Fibroblast of pulmonary artery (primary cell): ENCODE results near the gene KYAT1.

Experiments used
- DNase-seq: peaks from one replicate; pipeline ENCODE4 v3.0.0-alpha.2; 2010; ENCODE audit warnings: low read depth
- H3K4me3 ChIP-seq: replicated peaks from 2 replicates; pipeline ENCODE4 v1.5.1; 2011; ENCODE audit warnings: low read depth, mild to moderate bottlenecking, control low read depth, low read length, moderate library complexity
- TF ChIP-seq, protein P1 (sequence below): IDR thresholded peaks from 2 replicates; pipeline ENCODE4 v1.5.1; 2011; ENCODE audit warnings: mild to moderate bottlenecking, control low read depth, low read length, inconsistent platforms; ENCODE audit errors: missing control alignments

KYAT1 gene

DNA sequence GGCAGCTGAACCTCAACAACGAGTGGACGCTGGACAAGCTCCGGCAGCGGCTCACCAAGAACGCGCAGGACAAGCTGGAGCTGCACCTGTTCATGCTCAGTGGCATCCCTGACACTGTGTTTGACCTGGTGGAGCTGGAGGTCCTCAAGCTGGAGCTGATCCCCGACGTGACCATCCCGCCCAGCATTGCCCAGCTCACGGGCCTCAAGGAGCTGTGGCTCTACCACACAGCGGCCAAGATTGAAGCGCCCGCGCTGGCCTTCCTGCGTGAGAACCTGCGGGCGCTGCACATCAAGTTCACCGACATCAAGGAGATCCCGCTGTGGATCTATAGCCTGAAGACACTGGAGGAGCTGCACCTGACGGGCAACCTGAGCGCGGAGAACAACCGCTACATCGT is 26.6 kb upstream of the KYAT1 start:
- DNase-seq: no peak
- H3K4me3 ChIP-seq: no peak overlapping the region
- TF ChIP-seq, protein P1, sequence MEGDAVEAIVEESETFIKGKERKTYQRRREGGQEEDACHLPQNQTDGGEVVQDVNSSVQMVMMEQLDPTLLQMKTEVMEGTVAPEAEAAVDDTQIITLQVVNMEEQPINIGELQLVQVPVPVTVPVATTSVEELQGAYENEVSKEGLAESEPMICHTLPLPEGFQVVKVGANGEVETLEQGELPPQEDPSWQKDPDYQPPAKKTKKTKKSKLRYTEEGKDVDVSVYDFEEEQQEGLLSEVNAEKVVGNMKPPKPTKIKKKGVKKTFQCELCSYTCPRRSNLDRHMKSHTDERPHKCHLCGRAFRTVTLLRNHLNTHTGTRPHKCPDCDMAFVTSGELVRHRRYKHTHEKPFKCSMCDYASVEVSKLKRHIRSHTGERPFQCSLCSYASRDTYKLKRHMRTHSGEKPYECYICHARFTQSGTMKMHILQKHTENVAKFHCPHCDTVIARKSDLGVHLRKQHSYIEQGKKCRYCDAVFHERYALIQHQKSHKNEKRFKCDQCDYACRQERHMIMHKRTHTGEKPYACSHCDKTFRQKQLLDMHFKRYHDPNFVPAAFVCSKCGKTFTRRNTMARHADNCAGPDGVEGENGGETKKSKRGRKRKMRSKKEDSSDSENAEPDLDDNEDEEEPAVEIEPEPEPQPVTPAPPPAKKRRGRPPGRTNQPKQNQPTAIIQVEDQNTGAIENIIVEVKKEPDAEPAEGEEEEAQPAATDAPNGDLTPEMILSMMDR: no peak

DNA sequence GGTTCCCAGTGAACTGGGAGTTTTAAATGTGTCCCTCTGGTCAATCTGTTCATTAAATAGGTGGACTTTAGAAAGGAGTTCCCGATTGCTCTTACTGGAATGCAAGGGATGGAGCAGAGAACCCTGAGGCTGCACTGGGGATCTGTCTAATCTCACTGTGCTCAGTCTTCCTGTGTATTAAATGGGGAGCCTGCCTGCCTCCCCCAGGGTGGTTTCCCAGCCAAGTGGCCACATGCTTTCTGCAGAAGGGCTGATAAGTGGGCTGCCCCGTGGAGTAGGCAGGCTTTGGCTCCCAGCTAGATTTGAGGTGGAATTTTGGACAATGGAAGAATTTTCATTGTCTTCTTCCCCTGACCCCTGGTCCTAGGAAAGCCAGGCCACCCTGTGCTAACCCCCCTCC is 25.0 kb upstream of the KYAT1 start:
- TF ChIP-seq, protein P1: no peak
- no peak overlapping the region for H3K4me3 ChIP-seq
- DNase-seq: no peak

DNA sequence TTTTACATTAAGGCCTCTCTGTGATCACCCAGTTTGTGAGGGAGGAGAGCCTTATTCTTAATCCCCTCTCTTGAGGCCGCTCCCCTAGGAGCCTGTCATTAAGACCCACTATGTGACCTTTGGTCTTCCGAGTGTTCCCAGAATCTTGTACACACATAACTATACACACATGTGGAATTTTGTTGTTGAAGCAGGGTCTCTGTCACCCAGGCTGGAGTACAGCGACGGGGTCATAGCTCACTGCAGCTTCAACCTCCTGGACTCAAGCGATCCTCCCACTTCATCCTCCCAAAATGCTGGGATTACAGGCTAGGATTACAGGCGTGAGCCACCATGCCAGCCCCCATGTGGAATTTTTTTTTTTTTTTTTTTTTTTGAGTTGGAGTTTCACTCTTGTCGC is 24.2 kb upstream of the KYAT1 start:
- no peak for DNase-seq
- TF ChIP-seq, protein P1: no peak
- no peak overlapping the region for H3K4me3 ChIP-seq

DNA sequence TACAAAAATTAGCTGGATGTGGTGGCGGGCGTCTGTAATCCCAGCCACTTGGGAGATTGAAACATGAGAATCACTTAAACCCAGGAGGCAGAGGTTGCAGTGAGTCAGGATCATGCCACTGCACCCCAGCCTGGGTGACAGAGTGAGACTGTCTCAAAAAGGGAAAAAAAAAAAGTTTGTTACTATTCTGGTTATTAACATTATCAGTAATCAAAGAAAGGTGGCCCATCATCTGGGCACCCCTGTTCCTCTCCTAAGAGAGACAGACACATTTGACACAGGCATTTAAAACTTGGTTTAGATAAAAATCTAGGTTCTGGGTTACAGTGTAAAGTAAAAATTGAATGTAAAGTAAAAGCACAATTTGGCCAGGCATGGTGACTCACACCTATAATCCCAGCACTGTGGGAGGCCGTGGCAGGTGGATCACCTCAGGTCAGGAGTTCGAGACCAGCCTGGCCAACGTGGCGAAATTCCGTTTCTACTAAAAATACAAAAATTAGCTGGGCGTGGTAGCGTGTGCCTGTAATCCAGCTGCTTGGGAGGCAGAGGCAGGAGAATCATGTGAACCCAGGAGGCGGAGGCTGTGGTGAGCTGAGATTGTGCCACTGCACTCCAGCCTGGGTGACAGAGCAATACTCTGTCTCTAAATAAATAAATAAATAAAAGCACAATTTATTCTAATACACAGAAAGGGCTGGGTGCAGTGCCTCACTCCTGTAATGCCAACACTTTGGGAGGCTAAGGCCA is 22.3 kb upstream of the KYAT1 start:
- no peak overlapping the region for H3K4me3 ChIP-seq
- DNase-seq: no peak
- TF ChIP-seq, protein P1: no peak

DNA sequence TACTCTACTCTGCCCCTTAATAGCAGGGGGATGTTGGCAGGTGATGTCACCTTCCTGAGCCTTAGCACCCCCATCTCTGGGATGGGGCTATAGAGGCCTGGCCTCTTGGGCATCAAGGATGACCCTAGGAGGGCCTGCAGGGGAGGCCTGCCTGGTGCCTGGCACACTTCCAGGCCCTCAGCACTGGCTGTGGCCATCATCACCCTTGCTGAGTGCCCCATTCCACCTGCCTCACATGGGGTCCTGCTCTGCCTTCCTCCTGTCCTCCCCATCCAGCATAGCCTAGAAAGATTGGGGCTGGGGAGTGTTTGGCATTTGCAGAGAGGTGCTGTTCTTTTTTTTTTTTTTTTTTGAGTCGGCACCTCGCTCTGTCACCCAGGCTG is 21.3 kb upstream of the KYAT1 start:
- DNase-seq: no peak
- TF ChIP-seq, protein P1: no peak
- H3K4me3 ChIP-seq: no peak overlapping the region

DNA sequence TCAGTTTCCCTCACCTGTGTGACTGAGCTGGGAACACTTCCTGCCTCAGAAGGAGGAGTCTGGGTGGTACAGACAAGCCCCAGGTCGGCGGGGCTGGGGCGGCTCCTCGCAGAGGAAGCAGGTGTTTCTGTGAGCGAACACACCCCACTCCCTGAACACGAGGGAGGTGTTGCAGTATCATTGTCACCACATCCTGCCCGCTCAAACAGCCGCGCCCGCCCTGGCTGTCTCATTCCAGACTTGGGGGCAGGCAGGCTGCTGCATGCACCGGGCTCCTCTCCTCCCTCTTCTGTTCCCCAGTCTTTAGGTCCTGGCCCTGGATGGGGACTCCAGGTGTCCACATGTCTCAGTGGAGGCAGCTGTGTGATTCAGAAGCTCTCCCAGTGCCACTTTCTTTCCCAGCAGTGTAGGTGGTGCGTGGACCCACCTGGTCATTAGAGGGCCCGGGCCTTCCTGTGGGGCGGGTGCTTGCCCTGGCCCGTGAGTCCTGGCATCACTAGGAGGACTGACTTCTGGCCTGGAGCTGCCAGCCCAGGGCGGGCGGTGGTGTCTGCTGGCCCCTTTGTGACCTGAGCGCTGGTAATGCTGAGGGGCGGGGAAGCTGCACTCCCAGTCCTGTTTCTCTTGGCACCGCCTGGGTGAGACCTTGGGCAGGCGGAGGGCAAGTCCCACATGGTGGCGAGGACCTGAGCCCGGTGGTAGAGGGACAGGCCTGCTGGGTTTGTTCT is 20.8 kb upstream of the KYAT1 start:
- TF ChIP-seq, protein P1: no peak
- H3K4me3 ChIP-seq: no peak overlapping the region
- DNase-seq: no peak
